ENCODE results near the gene XXYLT1. TPM values are rescaled to one million over a fixed set of nuclear protein-coding genes. Genes with fewer than 3 reads are reported as not detected.

The XXYLT1 gene
- total and polyA plus RNA-seq, 2 of the 8 experiments (the other 6 are each of a cell fraction or from before 2014, with no cell fraction given) = 18.9 to 23.8 TPM

DNA sequence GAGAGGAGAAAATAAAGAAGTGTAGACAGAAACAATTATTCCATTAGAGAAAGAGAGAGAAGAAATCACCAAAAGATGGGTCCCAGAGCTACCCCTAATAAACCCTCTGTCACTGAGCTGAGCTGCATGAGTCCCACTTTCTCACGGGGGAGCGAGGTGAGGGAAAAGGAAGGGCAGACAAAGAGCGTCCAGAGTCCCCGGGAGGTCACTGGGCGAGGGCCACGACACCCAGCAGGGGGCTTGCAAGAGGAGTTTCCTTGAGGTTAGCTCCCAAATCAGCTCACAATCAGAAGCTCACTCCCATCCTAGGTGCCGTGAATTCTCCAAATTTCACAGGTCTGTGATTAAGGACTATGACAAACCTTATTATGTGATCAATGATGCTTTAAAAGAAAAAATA lies 62.3 kb downstream of the XXYLT1 start:
- no peaks in the 10 kb centered on the region for H3K9me3 ChIP-seq (ENCODE audit: insufficient read depth in 2 of 2, low read depth in 1 of 2, low read length in 1 of 2)
- no peak for FAIRE-seq
- CTCF ChIA-PET (ENCODE audit: partially characterized antibody) = interaction anchor here (1.0 to 2.0 kb wide), 4 partner anchors 11 to 203 kb away, joined by 3 to 6 read pairs (median 5); no protein-coding TSS in a partner anchor
- TF ChIP-seq NANOG (IDR thresholded peaks at IDR 0.05; ENCODE audit: insufficient read depth, low read depth, low read length, poor library complexity, severe bottlenecking) (no peak), EZH2 (IDR thresholded peaks at IDR 0.05; ENCODE audit: low read depth, low read length, severe bottlenecking) (no peak), KDM5A (IDR thresholded peaks at IDR 0.05; ENCODE audit: low read length) (no peak)

More for the DNA sequence above, 62.3 kb downstream of the XXYLT1 start:
- no peak overlapping the region for H2BK15ac ChIP-seq (ENCODE audit: low read length)
- no peaks in the 10 kb centered on the region for H3K36me3 ChIP-seq (ENCODE audit: control insufficient read depth in 2 of 4, insufficient read depth in 4 of 4, low read length in 3 of 4)
- no peak overlapping the region for H2BK12ac ChIP-seq (ENCODE audit: low read depth, low read length)
- H3K27me3 ChIP-seq (replicated peaks in 1 of 4; ENCODE audit: control insufficient read depth in 3 of 4, extremely low read depth in 1 of 4, insufficient read depth in 3 of 4, low read length in 3 of 4) = no peaks in the 10 kb centered on the region
- H2BK20ac ChIP-seq (ENCODE audit: low read length) = no peak overlapping the region
- no peaks in the 10 kb centered on the region for H3K23me2 ChIP-seq (ENCODE audit: low read depth, low read length)
- no peak overlapping the region for H4K8ac ChIP-seq (ENCODE audit: extremely low read depth, insufficient read depth, low read length)
- no peak overlapping the region for H2AK5ac ChIP-seq (ENCODE audit: low read depth, low read length)
- no peak overlapping the region for H3K14ac ChIP-seq (ENCODE audit: insufficient read length)
- H3K27ac ChIP-seq (ENCODE audit: low read depth, low read length) = no peak overlapping the region
- no peak overlapping the region for H3K56ac ChIP-seq (replicated peaks; ENCODE audit: insufficient read length, low read depth, low read length)
- H3K4me3 ChIP-seq (ENCODE audit: extremely low read depth in 1 of 4, insufficient read depth in 2 of 4, low read depth in 3 of 4, low read length in 4 of 4) = no peak overlapping the region
- H3K18ac ChIP-seq (ENCODE audit: extremely low read depth, low read length) = no peak overlapping the region; the same call in 1 of the 2 replicates
- peaks cover 0 to 18% (median 10%) of the 10 kb centered on the region in 4 experiments; a peak in 6 of 7 replicates for H3K4me1 ChIP-seq (replicated peaks in 1 of 4; ENCODE audit: control insufficient read depth in 3 of 4, insufficient read depth in 4 of 4, low read length in 3 of 4)
- H4K20me1 ChIP-seq (replicated peaks in 1 of 2; ENCODE audit: control insufficient read depth in 1 of 2, insufficient read depth in 2 of 2, low read length in 2 of 2) = peaks cover 1 to 9% of the 10 kb centered on the region in 2 experiments
- no peak overlapping the region for H4K5ac ChIP-seq (ENCODE audit: insufficient read length, low read depth, low read length)
- H3K4me2 ChIP-seq (ENCODE audit: insufficient read depth in 1 of 2, low read depth in 2 of 2, low read length in 2 of 2) = no peak overlapping the region
- WGBS, 2 experiments (ENCODE audit: extremely low coverage in 1 of 2, insufficient coverage in 1 of 2, insufficient read length in 1 of 2, insufficient replicate concordance in 2 of 2, low coverage in 1 of 2, low lambda C conversion rate in 2 of 2, missing lambda C conversion rate in 1 of 2) = 79% methylated on average over 7 of the region's 7 CpGs; no CpG with 5 or more reads in 1 of the 2 experiments
- POLR2A ChIA-PET (ENCODE audit: partially characterized antibody) = interaction anchor here (2.5 kb wide), 1 partner anchor 13 kb away, joined by 9 read pairs; no protein-coding TSS in a partner anchor
- H3K9ac ChIP-seq (replicated peaks in 1 of 4; ENCODE audit: extremely low read depth in 1 of 4, low read depth in 3 of 4, low read length in 3 of 4) = no peak overlapping the region
- DNase-seq (ENCODE audit: low read depth in 1 of 2, low spot score in 2 of 2) = peak in 1 of 2 experiments; percentile 38
- H3K4ac ChIP-seq (replicated peaks; ENCODE audit: insufficient read length, low read depth, low read length) = no peak overlapping the region
- H2BK5ac ChIP-seq (ENCODE audit: low read depth, low read length) = peak overlapping the region; percentile 15
- peaks cover 9% of the 10 kb centered on the region for H3K79me1 ChIP-seq (ENCODE audit: low read depth, low read length)
- no peak overlapping the region for H4K91ac ChIP-seq (replicated peaks; ENCODE audit: insufficient read length, low read length)
- H2BK120ac ChIP-seq (replicated peaks; ENCODE audit: low read depth, low read length) = no peak overlapping the region
- H3K23ac ChIP-seq (ENCODE audit: insufficient read length) = no peak overlapping the region
- peaks cover 0 to 73% of the 10 kb centered on the region in 2 experiments; a peak in 3 of 4 replicates for H3K79me2 ChIP-seq (ENCODE audit: control insufficient read depth in 1 of 2, insufficient read depth in 2 of 2, low read length in 2 of 2)
- no peak overlapping the region for H2AFZ ChIP-seq (ENCODE audit: low read length)
